Measurements from ENCODE around the gene MESP2.
"Not testable (repeated sequence)": the region's sequence is repeated elsewhere in the genome, so short reads cannot be mapped to it uniquely, and the experiment has no call there.

The MESP2 gene

DNA sequence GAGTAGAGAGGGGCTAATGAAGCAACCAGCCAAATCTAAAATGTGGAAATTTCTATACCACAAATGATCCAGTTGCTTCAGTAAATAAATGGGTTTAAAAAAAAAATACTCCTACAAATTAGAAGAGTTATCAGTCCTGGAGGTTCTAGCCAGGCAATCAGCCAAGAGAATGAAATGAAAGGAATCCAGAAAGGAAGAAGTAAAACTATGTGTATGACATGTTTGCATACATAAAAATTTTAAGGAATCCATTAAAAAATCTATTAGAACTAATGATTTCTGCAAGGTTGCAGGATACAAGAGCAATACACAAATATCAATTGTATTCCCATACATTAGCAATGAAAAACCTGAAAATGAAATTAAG is 9.6 kb downstream of the MESP2 start:
- TF ChIP-seq CTCF (IDR thresholded peaks at IDR 0.05; ENCODE audit: borderline replicate concordance, control extremely low read depth, extremely low read depth, insufficient read depth, missing control alignments) = no peak

DNA sequence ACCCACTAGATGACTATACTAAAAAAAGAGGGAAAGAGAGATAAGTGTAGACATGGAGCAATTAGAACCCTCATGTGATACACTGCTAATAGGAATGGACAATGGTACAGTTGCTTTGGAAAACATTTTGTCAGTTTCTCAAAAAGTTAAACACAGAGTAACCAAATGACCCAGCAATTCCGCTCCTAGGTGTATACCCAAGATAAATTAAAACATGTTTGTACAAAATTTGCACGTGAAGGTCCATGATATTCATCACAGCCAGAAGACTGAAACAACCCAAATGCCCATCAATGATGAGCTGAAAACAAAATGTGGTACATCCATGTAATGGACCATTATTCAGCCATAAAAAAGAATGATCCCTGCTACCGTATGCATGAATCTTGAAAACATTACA is 11.8 kb downstream of the MESP2 start:
- no peak for TF ChIP-seq CTCF (IDR thresholded peaks at IDR 0.05; ENCODE audit: borderline replicate concordance, control extremely low read depth, extremely low read depth, insufficient read depth, missing control alignments)
- in situ Hi-C loops (cut with MboI; ENCODE audit: low sequenced_read_pairs, unreplicated experiment) = no loop called here
- DNase-seq (ENCODE audit: low spot score) = no peak

More for the DNA sequence above, 9.6 kb downstream of the MESP2 start:
- in situ Hi-C loops (cut with MboI; ENCODE audit: low sequenced_read_pairs, unreplicated experiment) = no loop called here
- no peak for DNase-seq (ENCODE audit: low spot score)

DNA sequence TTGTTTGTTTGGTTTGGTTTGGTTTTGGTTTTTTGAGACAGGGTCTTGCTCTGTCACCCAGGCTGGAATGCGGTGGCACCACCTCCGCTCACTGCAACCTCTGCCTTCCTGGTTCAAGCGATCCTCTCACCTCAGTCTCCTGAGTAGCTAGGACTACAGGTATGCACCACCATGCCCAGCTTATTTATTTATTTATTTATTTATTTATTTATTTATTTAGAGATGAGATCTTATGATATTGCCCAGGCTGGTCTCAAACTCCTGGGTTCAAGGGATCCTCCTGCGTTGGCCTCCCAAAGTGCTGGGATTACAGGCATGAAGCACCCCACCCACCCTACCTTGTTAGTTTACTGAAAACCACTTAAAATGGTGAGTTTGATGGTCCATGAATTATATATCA is 12.5 kb downstream of the MESP2 start:
- DNase-seq (ENCODE audit: low spot score); in situ Hi-C loops (cut with MboI; ENCODE audit: low sequenced_read_pairs, unreplicated experiment): not testable (repeated sequence)

GRCh38 chr15:89790206-89790605 is 14.1 kb downstream of the MESP2 start:
- in situ Hi-C loops (cut with MboI; ENCODE audit: low sequenced_read_pairs, unreplicated experiment) = no loop called here
- TF ChIP-seq CTCF (IDR thresholded peaks at IDR 0.05; ENCODE audit: borderline replicate concordance, control extremely low read depth, extremely low read depth, insufficient read depth, missing control alignments) = no peak
- no peak for DNase-seq (ENCODE audit: low spot score)

DNA sequence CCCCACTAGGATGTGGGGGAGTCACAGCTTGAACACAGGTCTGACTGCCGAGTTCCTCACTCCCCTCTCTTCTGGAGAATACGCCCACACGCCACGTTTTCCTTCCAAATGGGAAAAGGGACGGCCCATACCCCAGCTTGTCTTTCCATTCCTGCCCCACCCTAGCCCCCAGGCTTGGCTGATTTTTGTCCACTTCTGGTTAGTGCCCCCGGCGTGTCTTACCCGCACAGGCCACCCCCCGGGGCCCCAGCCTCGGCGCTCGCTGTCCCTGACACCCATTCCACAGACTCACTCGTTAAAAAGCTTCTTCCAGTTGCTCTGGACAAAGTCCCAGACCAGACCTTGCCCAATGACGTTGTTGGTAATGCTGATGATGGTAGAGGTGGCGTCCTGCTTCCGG is 14.5 kb downstream of the MESP2 start:
- in situ Hi-C loops (cut with MboI; ENCODE audit: low sequenced_read_pairs, unreplicated experiment) = no loop called here
- no peak for TF ChIP-seq CTCF (IDR thresholded peaks at IDR 0.05; ENCODE audit: borderline replicate concordance, control extremely low read depth, extremely low read depth, insufficient read depth, missing control alignments)
- no peak for DNase-seq (ENCODE audit: low spot score)

DNA sequence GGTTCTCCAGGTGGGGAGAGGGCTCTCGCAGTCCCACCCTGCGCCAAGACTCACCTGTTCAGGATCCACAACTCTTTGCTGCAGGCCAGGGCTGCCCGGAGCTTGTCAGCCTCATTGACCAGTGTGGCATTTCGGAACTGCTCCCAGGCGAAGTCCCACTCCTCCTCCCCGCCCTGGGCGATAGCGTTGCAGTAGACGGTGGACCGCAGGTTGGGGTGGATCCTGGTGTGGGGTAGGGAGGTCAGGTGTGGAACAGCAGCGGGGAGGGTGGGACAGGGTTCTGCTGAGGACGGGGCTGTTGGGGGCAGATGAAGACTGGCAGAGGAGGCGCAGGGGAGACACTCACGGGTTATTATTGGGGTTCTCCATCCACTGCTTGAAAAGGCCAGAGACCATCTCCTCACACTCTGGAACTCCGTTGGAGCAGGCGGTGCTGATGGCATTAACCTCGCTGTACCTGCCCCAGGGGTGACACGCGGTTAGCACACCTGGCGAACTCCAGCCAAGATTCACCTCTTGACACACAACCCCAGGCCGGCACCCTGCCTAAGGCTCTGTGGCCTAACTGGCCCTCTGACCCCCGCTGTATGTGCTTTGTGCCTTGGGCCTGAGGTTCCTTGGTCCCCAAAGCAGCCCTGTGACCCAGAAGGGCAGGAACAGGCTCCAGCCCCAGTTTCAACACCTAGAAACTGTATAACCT is 16.1 kb downstream of the MESP2 start:
- no peak for DNase-seq (ENCODE audit: low spot score)
- no peak for TF ChIP-seq CTCF (IDR thresholded peaks at IDR 0.05; ENCODE audit: borderline replicate concordance, control extremely low read depth, extremely low read depth, insufficient read depth, missing control alignments)
- in situ Hi-C loops (cut with MboI; ENCODE audit: low sequenced_read_pairs, unreplicated experiment) = no loop called here

DNA sequence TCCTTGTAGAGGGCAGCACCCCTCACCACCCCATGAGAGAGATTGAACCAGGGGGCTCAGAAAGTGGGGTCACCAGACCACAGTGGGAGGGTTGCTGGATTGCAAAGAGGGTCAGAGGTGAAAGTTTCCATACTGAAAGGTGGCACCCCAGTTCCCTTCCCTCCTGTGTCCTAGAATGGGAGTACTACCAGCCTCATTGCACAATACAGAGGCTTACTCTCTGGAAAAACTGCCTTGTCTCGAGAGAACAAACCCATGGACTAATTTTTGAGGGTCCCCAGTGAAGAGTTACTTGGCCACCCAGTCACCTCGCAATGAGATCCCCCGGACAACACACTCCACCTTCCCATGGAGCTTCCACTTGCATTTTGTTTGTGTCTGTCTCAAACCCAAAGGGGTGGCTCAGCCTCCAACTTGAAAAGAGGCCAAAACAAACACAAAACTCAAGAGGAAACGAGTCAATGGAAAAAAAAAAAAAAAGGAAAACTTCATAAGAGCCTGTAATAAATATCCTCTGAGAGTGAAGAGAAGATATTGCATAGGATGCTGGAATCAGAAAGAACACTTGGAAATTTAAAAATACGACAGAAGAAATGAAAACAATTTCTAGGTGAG is 18.6 kb downstream of the MESP2 start:
- TF ChIP-seq CTCF (IDR thresholded peaks at IDR 0.05; ENCODE audit: borderline replicate concordance, control extremely low read depth, extremely low read depth, insufficient read depth, missing control alignments) = no peak
- in situ Hi-C loops (cut with MboI; ENCODE audit: low sequenced_read_pairs, unreplicated experiment) = no loop called here

More for the DNA sequence above, 18.6 kb downstream of the MESP2 start:
- DNase-seq (ENCODE audit: low spot score) = no peak
